GM19238 (cell line): ENCODE results near the gene TCF12.

Source experiments
- DNase-seq: peaks from one replicate; pipeline ENCODE4 v3.0.0; 2011; ENCODE audit warnings: low spot score; ENCODE audit not compliant: insufficient read length

TCF12 gene

GRCh38 chr15:57312318-57313133 lies 394.1 kb downstream of the TCF12 start:
- no peak for DNase-seq

- no peak for DNase-seq
Observed at GRCh38 chr15:57313134-57313483, 394.7 kb downstream of the TCF12 start.

GRCh38 chr15:57314221-57314620 lies 395.8 kb downstream of the TCF12 start:
- DNase-seq = no peak

- no peak for DNase-seq
Observed at GRCh38 chr15:57316451-57316850, 398.0 kb downstream of the TCF12 start.

DNA sequence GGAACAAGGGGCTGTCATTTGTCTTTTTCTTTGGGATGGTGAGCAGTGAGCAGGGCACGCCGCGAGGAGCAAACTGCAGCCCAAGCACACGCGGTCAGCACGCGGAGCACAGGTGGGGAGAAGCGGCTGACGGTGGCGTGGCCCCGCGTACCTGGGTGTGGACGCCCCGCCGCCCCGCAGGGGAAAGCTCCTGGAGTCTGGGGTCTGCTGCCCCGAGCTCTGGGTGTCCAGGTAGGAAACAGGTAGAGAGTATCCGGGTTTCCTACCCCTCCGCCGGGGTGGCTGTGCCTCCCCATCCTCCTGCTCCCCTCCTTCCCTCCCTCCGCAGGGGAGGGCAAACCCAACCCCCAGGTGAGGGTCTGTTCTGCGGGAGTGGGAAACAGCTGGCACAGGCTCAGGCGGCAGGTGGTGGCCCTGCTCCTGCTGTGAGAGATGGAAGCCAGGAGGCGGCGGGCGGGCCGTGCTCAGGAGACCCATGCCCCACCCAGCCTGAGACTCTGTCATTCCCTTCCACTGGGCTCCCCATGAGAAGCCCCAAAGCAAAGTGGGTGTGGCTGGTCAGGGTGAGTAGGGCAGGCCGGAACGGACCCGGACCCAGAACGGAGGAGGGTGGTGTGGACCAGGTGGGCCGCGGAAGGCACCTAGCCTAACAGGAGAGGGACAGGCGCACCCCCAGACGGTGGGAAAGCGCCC lies 400.9 kb downstream of the TCF12 start:
- DNase-seq = no peak

DNA sequence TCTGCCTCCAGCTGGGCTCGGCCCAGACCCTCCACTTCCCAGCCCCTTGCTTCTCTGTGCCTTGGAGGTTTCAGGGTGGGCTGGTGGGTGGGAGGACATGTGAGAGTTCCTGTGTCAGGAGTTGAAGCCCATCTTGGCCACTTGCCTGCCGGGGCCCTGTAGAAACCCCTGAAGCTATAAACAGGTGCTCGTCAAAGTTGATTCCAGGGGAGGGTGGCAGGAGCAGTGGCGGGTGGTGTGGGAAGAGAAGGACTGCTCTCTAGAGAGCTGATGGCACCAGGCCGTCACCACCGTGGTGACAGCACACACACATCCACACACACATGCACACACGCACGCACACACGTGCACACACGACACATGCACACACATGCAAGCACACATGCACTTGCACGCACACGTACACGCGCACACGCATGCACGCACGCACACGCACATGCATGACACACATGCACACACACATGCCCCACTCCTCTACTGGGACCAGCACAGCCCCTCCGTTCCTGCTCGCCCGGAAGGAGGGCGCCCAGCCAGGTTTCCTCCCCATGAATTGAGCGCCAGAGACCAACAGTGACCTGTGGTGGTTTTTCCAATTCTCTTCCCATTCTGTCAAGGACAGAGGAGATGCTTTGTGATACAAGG lies 401.6 kb downstream of the TCF12 start:
- DNase-seq = no peak

GRCh38 chr15:57320631-57321220 lies 402.3 kb downstream of the TCF12 start:
- no peak for DNase-seq

GRCh38 chr15:57321485-57321884 lies 403.0 kb downstream of the TCF12 start:
- DNase-seq = no peak

GRCh38 chr15:57321973-57322601 lies 403.6 kb downstream of the TCF12 start:
- DNase-seq = no peak

DNA sequence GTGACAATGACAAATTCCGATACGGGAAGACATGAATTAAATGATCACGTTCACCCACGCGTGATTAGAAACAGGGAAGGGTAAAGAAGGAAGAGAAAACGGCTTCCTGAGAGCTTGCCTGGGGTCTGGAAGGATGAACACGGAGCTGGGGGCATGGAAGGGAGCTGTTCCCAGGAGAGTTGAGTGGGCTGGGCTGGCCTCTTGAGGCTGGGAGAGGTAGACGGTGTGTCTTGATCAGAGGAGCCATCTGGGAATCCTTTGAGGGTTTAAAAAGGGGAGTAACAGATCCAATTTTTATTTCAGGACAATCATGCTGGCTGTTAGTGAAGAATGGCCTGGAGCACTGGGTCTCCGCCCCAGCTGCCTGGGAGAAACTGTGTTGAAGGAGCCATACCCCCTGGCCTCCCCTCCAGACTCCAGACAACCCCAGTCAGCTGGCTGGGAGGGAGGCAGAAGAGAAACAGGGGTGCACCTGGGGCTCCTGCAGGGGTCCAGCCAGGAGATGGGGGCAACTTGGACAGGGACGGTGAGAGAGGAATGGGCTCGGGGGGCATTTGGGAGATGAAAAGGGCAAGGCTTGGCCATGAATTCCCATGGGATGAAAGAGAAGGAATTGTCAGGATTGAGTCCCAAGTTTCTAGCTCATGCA lies 404.3 kb downstream of the TCF12 start:
- DNase-seq = no peak

- no peak for DNase-seq
Observed at GRCh38 chr15:57323299-57323805, 404.9 kb downstream of the TCF12 start.

DNA sequence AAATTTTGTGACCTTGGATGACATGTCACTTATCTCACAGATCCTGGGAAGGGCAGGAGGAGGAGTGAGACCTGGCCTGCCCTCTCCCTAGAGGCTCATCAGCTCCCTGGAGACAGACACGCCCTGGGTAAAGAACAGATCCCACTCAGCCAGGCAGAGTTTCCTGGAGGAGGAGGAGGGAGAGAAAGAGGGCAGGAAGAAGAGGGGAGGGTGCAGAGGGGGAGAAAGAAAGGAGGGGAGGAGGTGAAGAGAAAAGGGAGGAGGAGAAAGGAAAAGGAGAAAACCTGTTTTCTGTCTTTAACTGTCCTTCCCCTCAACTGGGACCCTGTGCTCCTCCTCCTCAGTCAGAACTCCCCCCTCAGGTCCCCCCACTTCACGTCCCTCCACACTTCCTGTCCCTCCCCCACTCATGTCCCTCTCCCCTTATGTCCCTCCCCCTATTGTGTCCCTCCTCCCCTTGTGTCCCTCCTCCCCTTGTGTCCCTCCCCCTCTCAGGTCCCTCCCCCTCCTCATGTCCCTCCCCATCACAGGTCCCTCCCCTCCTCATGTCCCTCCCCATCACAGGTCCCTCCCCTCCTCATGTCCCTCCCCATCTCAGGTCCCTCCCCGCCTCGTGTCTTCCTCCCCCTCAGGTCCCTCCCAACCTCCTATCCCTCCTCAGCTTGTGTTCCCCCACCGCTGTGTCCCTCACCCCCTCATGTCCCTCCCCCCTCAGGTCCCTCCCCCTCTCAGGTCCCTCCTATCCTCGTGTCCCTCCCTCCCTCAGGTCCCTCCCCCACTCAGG lies 405.6 kb downstream of the TCF12 start:
- no peak for DNase-seq

- no peak for DNase-seq
Observed at GRCh38 chr15:57324590-57324890, 406.1 kb downstream of the TCF12 start.

DNA sequence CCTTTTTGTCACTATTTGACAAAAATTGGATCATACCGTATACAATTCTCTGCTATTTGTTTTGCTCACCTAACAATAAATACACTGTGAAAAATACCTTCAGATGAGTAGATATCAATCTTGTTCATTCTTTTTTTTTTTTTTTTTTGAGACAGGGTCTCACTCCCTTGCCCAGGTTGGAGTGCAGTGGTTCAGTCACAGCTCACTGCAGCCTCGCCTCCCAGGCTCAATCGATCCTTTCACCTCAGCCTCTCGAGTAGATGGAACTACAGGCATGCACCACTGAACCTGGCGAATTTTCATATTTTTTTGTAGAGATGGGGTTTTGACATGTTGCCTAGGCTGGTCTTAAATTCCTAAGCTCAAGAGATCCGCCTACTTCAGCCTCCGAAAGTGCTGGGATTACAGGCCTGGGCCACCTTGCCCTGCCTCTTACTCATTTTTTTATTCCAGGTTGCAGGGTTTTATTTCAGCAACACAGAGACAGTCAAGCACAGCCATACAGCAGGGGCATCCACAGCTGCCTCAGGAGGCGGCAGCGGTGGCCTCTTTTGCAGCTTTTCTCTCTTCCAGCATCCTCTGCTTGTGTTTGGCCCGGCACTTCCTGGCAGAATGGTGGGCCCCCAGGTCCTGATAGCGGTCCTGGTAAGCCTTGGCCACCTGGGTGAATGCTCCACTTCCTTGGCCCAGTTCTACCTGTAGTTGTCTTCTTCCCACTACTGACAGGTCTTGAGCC lies 406.7 kb downstream of the TCF12 start:
- no peak for DNase-seq

DNA sequence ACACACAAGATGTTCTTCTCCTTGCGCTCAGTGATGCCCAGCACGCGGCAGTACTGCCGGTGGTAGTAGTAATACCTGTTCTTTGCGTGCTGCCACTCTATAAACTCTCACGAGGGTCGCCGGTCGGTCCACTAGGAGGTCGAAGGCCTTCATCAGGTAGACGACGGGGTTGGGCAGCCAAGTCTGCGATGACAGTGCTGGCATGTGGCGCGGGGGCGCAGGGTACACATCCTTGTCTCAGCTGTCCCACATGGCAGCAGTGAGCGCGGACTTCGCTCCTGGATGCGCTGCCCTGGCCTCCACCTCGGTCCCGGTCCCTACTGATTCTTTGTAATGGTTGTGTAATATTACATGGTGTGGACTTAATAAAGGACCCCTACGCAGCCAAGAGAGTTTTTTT lies 407.8 kb downstream of the TCF12 start:
- no peak for DNase-seq

GRCh38 chr15:57327985-57328471 lies 409.6 kb downstream of the TCF12 start:
- DNase-seq = no peak

DNA sequence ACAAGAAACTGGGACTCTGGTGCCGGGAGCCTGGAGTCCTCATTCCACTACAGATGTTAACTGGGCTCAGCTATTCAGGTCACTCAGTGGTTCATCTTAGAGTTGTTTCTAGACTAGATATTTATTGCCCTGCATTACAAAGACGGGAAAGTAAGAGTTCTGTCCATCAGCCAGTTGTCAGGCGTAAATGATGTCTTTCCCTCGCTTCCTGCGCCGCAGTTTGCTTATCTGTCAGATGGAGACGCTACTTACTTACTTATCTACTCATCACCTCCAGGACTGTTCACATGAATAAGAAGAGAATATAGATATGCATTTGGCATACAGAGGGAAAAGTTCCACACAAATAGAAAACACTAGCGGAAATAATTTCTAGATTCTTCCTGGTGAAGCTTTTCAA lies 410.0 kb downstream of the TCF12 start:
- DNase-seq = no peak

DNA sequence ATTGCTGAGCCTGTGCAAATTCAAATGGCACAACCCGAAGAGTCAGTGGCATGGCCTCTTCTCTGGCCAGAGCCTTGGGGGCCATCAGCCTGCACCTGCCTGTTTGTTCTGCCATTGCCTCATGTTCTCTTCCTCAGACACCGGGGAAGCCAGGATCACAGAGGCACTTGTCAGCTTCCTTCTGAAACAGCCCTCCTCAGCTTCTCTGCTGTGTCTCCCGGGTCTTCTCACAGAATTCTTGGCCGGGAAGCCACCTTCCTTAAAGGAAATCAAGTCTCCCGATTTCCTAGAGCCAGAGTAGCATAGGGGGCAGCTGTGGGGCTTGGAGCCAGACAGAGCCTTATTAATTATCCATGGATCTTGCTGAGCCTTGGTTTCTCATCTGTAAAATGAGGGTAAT lies 410.5 kb downstream of the TCF12 start:
- no peak for DNase-seq

- no peak for DNase-seq
Observed at GRCh38 chr15:57329582-57330367, 411.3 kb downstream of the TCF12 start.
